Measurements from ENCODE around the gene ARHGAP24.

ARHGAP24 gene

GRCh38 chr4:85740431-85740861 is 265.5 kb downstream of the ARHGAP24 start:
- TF ChIP-seq, protein P1, sequence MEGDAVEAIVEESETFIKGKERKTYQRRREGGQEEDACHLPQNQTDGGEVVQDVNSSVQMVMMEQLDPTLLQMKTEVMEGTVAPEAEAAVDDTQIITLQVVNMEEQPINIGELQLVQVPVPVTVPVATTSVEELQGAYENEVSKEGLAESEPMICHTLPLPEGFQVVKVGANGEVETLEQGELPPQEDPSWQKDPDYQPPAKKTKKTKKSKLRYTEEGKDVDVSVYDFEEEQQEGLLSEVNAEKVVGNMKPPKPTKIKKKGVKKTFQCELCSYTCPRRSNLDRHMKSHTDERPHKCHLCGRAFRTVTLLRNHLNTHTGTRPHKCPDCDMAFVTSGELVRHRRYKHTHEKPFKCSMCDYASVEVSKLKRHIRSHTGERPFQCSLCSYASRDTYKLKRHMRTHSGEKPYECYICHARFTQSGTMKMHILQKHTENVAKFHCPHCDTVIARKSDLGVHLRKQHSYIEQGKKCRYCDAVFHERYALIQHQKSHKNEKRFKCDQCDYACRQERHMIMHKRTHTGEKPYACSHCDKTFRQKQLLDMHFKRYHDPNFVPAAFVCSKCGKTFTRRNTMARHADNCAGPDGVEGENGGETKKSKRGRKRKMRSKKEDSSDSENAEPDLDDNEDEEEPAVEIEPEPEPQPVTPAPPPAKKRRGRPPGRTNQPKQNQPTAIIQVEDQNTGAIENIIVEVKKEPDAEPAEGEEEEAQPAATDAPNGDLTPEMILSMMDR (IDR thresholded peaks at IDR 0.05; ENCODE audit: low read depth, low read length): no peak
- DNase-seq (ENCODE audit: extremely low read depth, low read depth): no peak

- TF ChIP-seq, protein P1 (IDR thresholded peaks at IDR 0.05; ENCODE audit: low read depth, low read length): no peak
- DNase-seq (ENCODE audit: extremely low read depth, low read depth): no peak
Observed at GRCh38 chr4:85741381-85741780, 266.4 kb downstream of the ARHGAP24 start.

GRCh38 chr4:85741921-85742591 is 267.1 kb downstream of the ARHGAP24 start:
- TF ChIP-seq, protein P1 (IDR thresholded peaks at IDR 0.05; ENCODE audit: low read depth, low read length): no peak
- DNase-seq (ENCODE audit: extremely low read depth, low read depth): no peak

GRCh38 chr4:85744950-85745349 is 270.0 kb downstream of the ARHGAP24 start:
- DNase-seq (ENCODE audit: extremely low read depth, low read depth): no peak
- TF ChIP-seq, protein P1 (IDR thresholded peaks at IDR 0.05; ENCODE audit: low read depth, low read length): no peak

DNA sequence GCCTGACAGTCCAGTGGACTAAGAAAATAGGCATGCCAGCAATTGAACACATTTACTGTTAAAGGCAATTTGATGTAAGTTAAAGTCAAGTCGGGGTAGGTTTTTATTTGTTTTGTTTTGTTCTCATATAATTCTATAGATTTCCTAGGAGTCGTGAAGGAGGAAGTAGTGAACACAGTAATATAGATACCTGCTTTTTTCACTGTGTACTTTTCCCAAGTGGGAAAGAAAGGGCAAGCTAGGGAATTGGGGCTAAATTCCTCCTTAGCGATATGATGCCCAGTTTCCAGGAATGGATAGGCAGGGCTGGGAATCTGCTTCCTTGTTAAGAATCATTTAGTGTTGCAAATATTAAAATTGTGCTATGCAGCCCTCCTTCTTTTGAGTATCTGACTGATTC is 271.0 kb downstream of the ARHGAP24 start:
- no peak for DNase-seq (ENCODE audit: extremely low read depth, low read depth)
- TF ChIP-seq, protein P1 (IDR thresholded peaks at IDR 0.05; ENCODE audit: low read depth, low read length): no peak

DNA sequence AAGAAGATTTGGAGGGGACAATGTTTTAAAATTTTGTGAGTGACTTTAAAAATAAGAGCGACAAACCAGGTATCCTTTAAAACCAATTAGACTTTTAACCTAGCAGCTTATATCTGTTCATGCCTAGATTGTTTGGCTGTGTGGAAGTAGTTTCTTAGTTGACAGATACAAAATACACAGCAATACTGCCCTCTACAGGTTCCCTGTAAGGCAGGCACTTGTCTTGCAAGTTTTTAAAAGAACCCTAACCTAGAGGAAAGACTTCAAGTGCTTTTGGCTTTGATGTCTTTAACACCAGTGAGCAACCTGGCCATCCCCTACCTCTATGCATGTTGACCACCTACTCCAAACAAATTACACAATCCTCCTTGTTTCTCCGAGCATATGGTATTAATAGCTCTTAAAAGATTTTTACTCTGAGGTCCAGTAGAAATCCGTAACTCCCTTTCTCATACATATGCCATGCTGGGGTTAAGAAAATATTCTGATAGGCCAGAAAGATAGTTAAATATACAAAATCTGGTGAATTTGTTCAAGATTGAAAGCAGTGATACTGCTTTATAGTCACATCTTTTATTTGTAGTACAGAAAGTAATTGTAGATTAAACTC is 273.0 kb downstream of the ARHGAP24 start:
- TF ChIP-seq, protein P1 (IDR thresholded peaks at IDR 0.05; ENCODE audit: low read depth, low read length): peak; percentile 87

GRCh38 chr4:85748654-85749053 is 273.7 kb downstream of the ARHGAP24 start:
- TF ChIP-seq, protein P1 (IDR thresholded peaks at IDR 0.05; ENCODE audit: low read depth, low read length): no peak
- DNase-seq (ENCODE audit: extremely low read depth, low read depth): no peak

More for the DNA sequence above, 273.0 kb downstream of the ARHGAP24 start:
- peak; percentile 57 for DNase-seq (ENCODE audit: extremely low read depth, low read depth)
